Adrenal gland (tissue), 5 donors: ENCODE data around the gene NRXN3.

ENCODE experiments used
- POLR2A ChIP-seq, 2 donors: fragments of 450-650 bp; IDR thresholded peaks; one replicate each; pipeline ENCODE4 v1.6.1; 2017; ENCODE audit warnings: antibody characterized with exemption in 2 of 2, mild to moderate bottlenecking in 2 of 2, moderate library complexity in 1 of 2
- TF ChIP-seq, protein P1 (sequence below), 6 experiments: fragments of 450-650 bp in 4 of 6; fragments of 200-600 bp in 2 of 6; sonication (generic) in 1 of 6; IDR thresholded peaks; 1 replicate in 5 of 6; 2 replicates in 1 of 6; pipeline versions ENCODE4 v1.5.1 to v1.8.0; 2016 to 2021; ENCODE audit warnings: antibody characterized with exemption in 6 of 6, mild to moderate bottlenecking in 2 of 6, moderate library complexity in 1 of 6
- donor health status: DM: no; HTN: no; CAD: no.

DNA sequence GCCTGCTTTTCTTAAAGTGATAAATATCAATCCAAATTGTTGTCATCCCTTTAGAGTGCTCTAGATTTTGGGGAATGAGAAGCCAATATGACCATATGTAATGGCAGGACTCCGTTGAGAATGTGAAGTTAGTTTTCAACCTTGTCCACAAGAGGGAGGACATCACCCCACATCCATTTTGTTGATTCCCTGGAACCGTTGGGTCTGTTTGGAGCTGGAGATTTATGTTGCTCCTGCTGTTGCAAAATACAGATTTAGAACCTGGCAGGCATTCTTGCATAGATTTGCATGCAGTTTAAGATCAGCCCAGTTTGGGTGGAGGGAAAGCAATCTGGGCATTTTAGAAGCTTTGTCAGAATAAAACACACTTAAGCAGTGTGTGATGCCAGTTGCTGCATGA, 620.1 kb downstream of the NRXN3 start:
- TF ChIP-seq POLR2A (IDR thresholded peaks at IDR 0.05): no peak
- TF ChIP-seq, protein P1, sequence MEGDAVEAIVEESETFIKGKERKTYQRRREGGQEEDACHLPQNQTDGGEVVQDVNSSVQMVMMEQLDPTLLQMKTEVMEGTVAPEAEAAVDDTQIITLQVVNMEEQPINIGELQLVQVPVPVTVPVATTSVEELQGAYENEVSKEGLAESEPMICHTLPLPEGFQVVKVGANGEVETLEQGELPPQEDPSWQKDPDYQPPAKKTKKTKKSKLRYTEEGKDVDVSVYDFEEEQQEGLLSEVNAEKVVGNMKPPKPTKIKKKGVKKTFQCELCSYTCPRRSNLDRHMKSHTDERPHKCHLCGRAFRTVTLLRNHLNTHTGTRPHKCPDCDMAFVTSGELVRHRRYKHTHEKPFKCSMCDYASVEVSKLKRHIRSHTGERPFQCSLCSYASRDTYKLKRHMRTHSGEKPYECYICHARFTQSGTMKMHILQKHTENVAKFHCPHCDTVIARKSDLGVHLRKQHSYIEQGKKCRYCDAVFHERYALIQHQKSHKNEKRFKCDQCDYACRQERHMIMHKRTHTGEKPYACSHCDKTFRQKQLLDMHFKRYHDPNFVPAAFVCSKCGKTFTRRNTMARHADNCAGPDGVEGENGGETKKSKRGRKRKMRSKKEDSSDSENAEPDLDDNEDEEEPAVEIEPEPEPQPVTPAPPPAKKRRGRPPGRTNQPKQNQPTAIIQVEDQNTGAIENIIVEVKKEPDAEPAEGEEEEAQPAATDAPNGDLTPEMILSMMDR (IDR thresholded peaks at IDR 0.05): no peak
